K562 (cell line): ENCODE measurements around the gene C11orf42. TPM values are rescaled to one million over a fixed set of nuclear protein-coding genes. Genes with fewer than 3 reads are reported as not detected.

Source experiments
- ATAC-seq: fragments of 200-7000 bp; cut with Tn5 transposase; 3 replicates; pipeline ENCODE4 v1.9.1; 2020; ENCODE audit warnings: moderate library complexity
- BruUV-seq: library from RNA; stranded (reverse); fragments of 400-500 nt; replicated peaks from 2 replicates; lab custom pipeline; 2021; lab: Mats Ljungman, UMichigan
- CTCF ChIA-PET: fragments of 300-600 bp; formaldehyde crosslinking; extraction: SDS; loops from one replicate; lab custom pipeline; 2021; ENCODE audit warnings: low intra/inter-chr PET ratio; lab: Yijun Ruan, JAX
- POLR2A ChIA-PET: fragments of 300-600, 350-650 bp; sonication (Branson Sonifier 250); formaldehyde crosslinking; extraction: SDS; loops from one replicate; lab custom pipeline; 2021; ENCODE audit warnings: antibody characterized with exemption, inconsistent platforms; lab: Yijun Ruan, JAX
- DNase-seq, 4 experiments: peaks; one replicate each; pipeline versions ENCODE4 v3.0.0 to v3.0.0-alpha.2; 2011 to 2018; ENCODE audit warnings: low spot score in 3 of 4, mixed read lengths in 3 of 4; ENCODE audit errors: extremely low read depth in 1 of 4
- FAIRE-seq: peaks from 2 replicates; lab custom pipeline; 2011; peaks lifted over from hg19 to GRCh38; lab: Jason Lieb, UNC
- H2AFZ ChIP-seq: 2 replicates; pipeline ENCODE4 v1.6.0; 2011; ENCODE audit warnings: low read depth, low read length, control low read depth, inconsistent platforms
- H3K27ac ChIP-seq: fragments of 200-600 bp; 3 replicates; pipeline ENCODE4 v1.8.0; 2011; ENCODE audit warnings: low read depth, mild to moderate bottlenecking, control low read depth, inconsistent platforms, low read length, moderate library complexity, mixed read lengths; ENCODE audit errors: extremely low read depth
- H3K27me3 ChIP-seq, 2 experiments: fragments of 300-600 bp in 1 of 2; 2 replicates in 1 of 2; 3 replicates in 1 of 2; pipeline versions ENCODE4 v1.6.0 to v1.8.0; 2011; ENCODE audit warnings: inconsistent platforms in 2 of 2, low read length in 2 of 2, mild to moderate bottlenecking in 1 of 2, mixed read lengths in 1 of 2, moderate library complexity in 1 of 2; ENCODE audit not compliant: control insufficient read depth in 2 of 2, insufficient read depth in 2 of 2
- H3K36me3 ChIP-seq: fragments of 300-600 bp; 3 replicates; pipeline ENCODE4 v1.8.0; 2011; ENCODE audit warnings: mild to moderate bottlenecking, low read length, inconsistent platforms; ENCODE audit not compliant: control insufficient read depth, insufficient read depth
- H3K4me1 ChIP-seq, 2 experiments: fragments of 200-600 bp in 1 of 2; replicated peaks in 1 of 2; 2 replicates in 1 of 2; 3 replicates in 1 of 2; pipeline versions ENCODE4 v1.5.1 to v1.8.0; 2011; ENCODE audit warnings: inconsistent platforms in 2 of 2, low read length in 2 of 2, mild to moderate bottlenecking in 1 of 2, mixed read lengths in 1 of 2, moderate library complexity in 1 of 2; ENCODE audit not compliant: control insufficient read depth in 2 of 2, insufficient read depth in 2 of 2
- H3K4me2 ChIP-seq: 2 replicates; pipeline ENCODE4 v1.6.1; 2011; ENCODE audit warnings: low read length, control low read depth, inconsistent platforms, mixed read lengths; ENCODE audit not compliant: insufficient read depth
- H3K4me3 ChIP-seq: fragments of 200-600 bp; sonication (generic), shearing (Covaris generic); 2 replicates; pipeline ENCODE4 v1.5.1; 2016; ENCODE audit warnings: control low read depth, inconsistent platforms
- H3K79me2 ChIP-seq: fragments of 200-600 bp; 3 replicates; pipeline ENCODE4 v1.8.0; 2011; ENCODE audit warnings: low read length, inconsistent platforms; ENCODE audit not compliant: control insufficient read depth, insufficient read depth
- H3K9ac ChIP-seq, 2 experiments: 2 replicates each; pipeline versions ENCODE4 v1.6.0 to v1.6.1; 2011; ENCODE audit warnings: low read depth in 2 of 2, low read length in 2 of 2, control low read depth in 1 of 2, inconsistent platforms in 1 of 2, mild to moderate bottlenecking in 1 of 2, mixed read lengths in 1 of 2; ENCODE audit not compliant: insufficient read depth in 1 of 2
- H3K9me1 ChIP-seq: one replicate; pipeline ENCODE4 v1.6.0; 2011; ENCODE audit warnings: inconsistent platforms, mild to moderate bottlenecking, low read length, moderate library complexity; ENCODE audit not compliant: control insufficient read depth, insufficient read depth
- H3K9me3 ChIP-seq: replicated peaks from 2 replicates; pipeline ENCODE4 v1.5.1; 2011; ENCODE audit warnings: low read depth, low read length, inconsistent platforms; ENCODE audit not compliant: control insufficient read depth, insufficient read depth
- H4K20me1 ChIP-seq: replicated peaks from 2 replicates; pipeline ENCODE4 v1.6.1; 2011; ENCODE audit warnings: low read length, inconsistent platforms, mixed read lengths; ENCODE audit not compliant: control insufficient read depth, insufficient read depth
- BHLHE40 ChIP-seq: IDR thresholded peaks from 2 replicates; pipeline ENCODE4 v1.6.1; 2011; ENCODE audit warnings: low read length, improper control_type of control experiment
- BRF2 ChIP-seq: IDR thresholded peaks from 3 replicates; pipeline ENCODE4 v1.6.1; 2011; ENCODE audit warnings: borderline replicate concordance, mild to moderate bottlenecking; ENCODE audit not compliant: insufficient read length, insufficient read depth
- CREM ChIP-seq: IDR thresholded peaks from 2 replicates; pipeline ENCODE4 v1.6.1; 2014; ENCODE audit warnings: antibody characterized with exemption, low read depth
- HMGXB4 ChIP-seq: sonication (generic); formaldehyde crosslinking; IDR thresholded peaks from 2 replicates; pipeline ENCODE4 v1.8.1; 2023; ENCODE audit warnings: mild to moderate bottlenecking, missing genetic modification reagents
- IRF9 ChIP-seq: fragments of 450-650 bp; IDR thresholded peaks from 2 replicates; pipeline ENCODE4 v1.6.1; 2016; ENCODE audit warnings: missing biosample characterization, missing genetic modification characterization
- MAZ ChIP-seq, 2 experiments: fragments of 450-650 bp in 1 of 2; sonication (generic) in 1 of 2; formaldehyde crosslinking; IDR thresholded peaks in 1 of 2; conservative IDR thresholded peaks in 1 of 2; 2 replicates each; pipeline versions ENCODE4 v1.4.0 to v1.5.0; 2020; ENCODE audit warnings: mild to moderate bottlenecking in 1 of 2, missing genetic modification reagents in 1 of 2
- SMAD3 ChIP-seq: fragments of 450-650 bp; formaldehyde crosslinking; conservative IDR thresholded peaks from 2 replicates; pipeline ENCODE4 v1.4.0; 2020; ENCODE audit warnings: mild to moderate bottlenecking
- ZNF644 ChIP-seq: fragments of 200-800 bp; sonication (Bioruptor generic); IDR thresholded peaks from 2 replicates; pipeline ENCODE4 v1.6.1; 2016; ENCODE audit warnings: low read depth, missing genetic modification characterization, missing compliant biosample characterization
- WGBS: fragments of 100-300 bp; shearing (Covaris generic); methylation state at CpG from one replicate; pipeline ENCODE4 v1.1.6; 2016; ENCODE audit warnings: low coverage, mixed read lengths; ENCODE audit not compliant: insufficient coverage; ENCODE audit errors: missing lambda C conversion rate; 5-methylcytosine and 5-hydroxymethylcytosine counted together
- in situ Hi-C: fragments of 300-500 bp; cut with MboI; formaldehyde crosslinking; loops from 4 replicates; pipeline ENCODE4 v1.15.0; 2018; ENCODE audit warnings: inconsistent platforms, mixed read lengths
- intact Hi-C: fragments of 100-400 bp; cut with micrococcal nuclease; formaldehyde crosslinking; loops from 2 replicates; pipeline ENCODE4 v1.14.2; 2022
- polyA plus RNA-seq, 8 experiments: library from polyadenylated mRNA; depleted of rRNA in 4 of 8; stranded (reverse) in 5 of 8; unstranded in 3 of 8; fragments of >200 nt; fragmentation: Nextera tagmentation in 2 of 8; fragmentation: Illumina TruSeq in 1 of 8; extraction: Ambion mirVana in 2 of 8; extraction: Trizol in 1 of 8; gene quantifications; 2 replicates each; pipeline versions ENCODE4 v1.2.1 to v1.2.3, GENCODE V29; 2011 to 2014; ENCODE audit warnings: inconsistent platforms in 1 of 8, missing spikeins in 1 of 8
- total RNA-seq, 7 experiments: library from RNA; depleted of rRNA in 6 of 7; stranded (reverse); fragments of >200 nt in 6 of 7; fragmentation: Illumina TruSeq in 2 of 7; extraction: Trizol in 2 of 7; gene quantifications; 2 replicates each; pipeline versions ENCODE4 v1.2.1 to v1.2.3, GENCODE V29; 2011 to 2021; ENCODE audit warnings: low replicate concordance in 1 of 7

C11orf42 gene
- total and polyA plus RNA-seq, 9 of the 15 experiments (the other 6 are each of a cell fraction or from before 2014, with no cell fraction given) = not detected

GRCh38 chr11:6202041-6202440, 3.3 kb upstream of the C11orf42 start:
- in situ Hi-C loops (no loop called here), intact Hi-C loops (no loop called here)
- Histone ChIP-seq H3K9me1 (peaks cover 2% of the 10 kb centered on the region), H4K20me1 (no peaks in the 10 kb centered on the region), H3K4me2 (no peak overlapping the region), H3K27ac (no peak overlapping the region), H3K4me3 (no peak overlapping the region), H3K79me2 (no peaks in the 10 kb centered on the region; the same call in 2 of the 3 replicates), H3K4me1 (no peaks in the 10 kb centered on the region), H3K9ac (no peak overlapping the region), H2AFZ (no peak overlapping the region), H3K9me3 (no peaks in the 10 kb centered on the region), H3K36me3 (0 out of 3 replicates have a peak, but pooled peaks cover 3% of the 10 kb centered on the region), H3K27me3 (peaks cover 0 to 7% of the 10 kb centered on the region in 2 experiments; a peak in 3 of 5 replicates)
- TF ChIP-seq HMGXB4 (CRISPR knock-in tag) = no peak
- no peak for TF ChIP-seq MAZ (CRISPR knock-in tag; conservative IDR thresholded peaks at IDR 0.05 in 1 of 2, IDR thresholded peaks at IDR 0.05 in 1 of 2)
- TF ChIP-seq CREM = no peak
- no peak for TF ChIP-seq IRF9 (tag)
- TF ChIP-seq SMAD3 (CRISPR knock-in tag) = no peak
- TF ChIP-seq BHLHE40 = no peak
- TF ChIP-seq BRF2 = no peak
- TF ChIP-seq ZNF644 (tag) = no peak
- WGBS = 40% methylated on average over 1 of the region's 1 CpG
- FAIRE-seq (no peak), DNase-seq (no peak), ATAC-seq (no peak)
- CTCF ChIA-PET = no interaction called here
- no TSS peak for BruUV-seq
- POLR2A ChIA-PET = no interaction called here
